ENCODE data around the gene USP6.

- no peak for TF ChIP-seq POLR2A (IDR thresholded peaks at IDR 0.05)
- TF ChIP-seq, protein P1, sequence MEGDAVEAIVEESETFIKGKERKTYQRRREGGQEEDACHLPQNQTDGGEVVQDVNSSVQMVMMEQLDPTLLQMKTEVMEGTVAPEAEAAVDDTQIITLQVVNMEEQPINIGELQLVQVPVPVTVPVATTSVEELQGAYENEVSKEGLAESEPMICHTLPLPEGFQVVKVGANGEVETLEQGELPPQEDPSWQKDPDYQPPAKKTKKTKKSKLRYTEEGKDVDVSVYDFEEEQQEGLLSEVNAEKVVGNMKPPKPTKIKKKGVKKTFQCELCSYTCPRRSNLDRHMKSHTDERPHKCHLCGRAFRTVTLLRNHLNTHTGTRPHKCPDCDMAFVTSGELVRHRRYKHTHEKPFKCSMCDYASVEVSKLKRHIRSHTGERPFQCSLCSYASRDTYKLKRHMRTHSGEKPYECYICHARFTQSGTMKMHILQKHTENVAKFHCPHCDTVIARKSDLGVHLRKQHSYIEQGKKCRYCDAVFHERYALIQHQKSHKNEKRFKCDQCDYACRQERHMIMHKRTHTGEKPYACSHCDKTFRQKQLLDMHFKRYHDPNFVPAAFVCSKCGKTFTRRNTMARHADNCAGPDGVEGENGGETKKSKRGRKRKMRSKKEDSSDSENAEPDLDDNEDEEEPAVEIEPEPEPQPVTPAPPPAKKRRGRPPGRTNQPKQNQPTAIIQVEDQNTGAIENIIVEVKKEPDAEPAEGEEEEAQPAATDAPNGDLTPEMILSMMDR (IDR thresholded peaks at IDR 0.05), result no peak
Observed at GRCh38 chr17:5122586-5123342, 6.9 kb downstream of the USP6 start.
